Stimulated activated CD4-positive, alpha-beta T cell treated with anti-CD3 and anti-CD28 coated beads, Interleukin-1b, Interleukin-23, amount 100 ng/mL, for 24 hours (primary cell): Measurements from ENCODE around the gene FANCC.

Source experiments
- DNase-seq, 4 experiments: peaks; one replicate each; pipeline ENCODE4 v3.0.0-alpha.2; 2020; ENCODE audit warnings: low read depth in 4 of 4, low spot score in 1 of 4

The FANCC gene

DNA sequence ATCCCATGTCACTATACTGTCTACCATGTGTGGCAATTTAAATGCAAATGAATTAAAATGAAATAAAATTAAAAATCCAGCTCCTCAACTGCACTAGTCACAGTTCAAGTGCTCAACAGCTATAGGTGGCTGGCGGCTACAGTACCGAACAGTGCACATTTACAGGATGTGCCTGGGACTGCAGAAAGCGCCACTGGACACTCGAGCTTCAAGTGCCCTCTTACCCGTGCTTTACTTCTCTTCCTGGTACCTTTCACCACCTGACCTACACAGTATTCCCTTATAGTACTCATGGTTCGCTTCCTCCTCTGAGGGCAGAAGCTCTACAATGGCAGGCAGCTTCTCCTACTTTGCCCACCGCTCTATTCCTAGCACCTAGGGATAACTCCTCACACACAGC, 166.6 kb downstream of the FANCC start:
- DNase-seq, result no peak

DNA sequence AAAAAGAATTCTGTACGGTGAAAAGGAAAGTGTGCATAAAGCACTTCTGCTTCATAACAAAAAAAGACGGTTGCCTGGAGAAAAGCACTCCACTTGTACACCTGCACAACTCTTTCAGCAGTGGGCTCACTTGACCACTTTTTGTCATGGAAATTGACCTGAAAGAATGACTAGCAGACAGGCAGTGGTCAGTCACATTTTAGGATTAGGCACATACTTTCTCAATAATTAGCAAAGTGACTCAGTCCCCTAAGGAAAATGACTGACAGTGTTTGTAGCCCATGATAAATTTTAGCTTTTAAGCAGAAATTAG, 169.3 kb downstream of the FANCC start:
- DNase-seq, result no peak

DNA sequence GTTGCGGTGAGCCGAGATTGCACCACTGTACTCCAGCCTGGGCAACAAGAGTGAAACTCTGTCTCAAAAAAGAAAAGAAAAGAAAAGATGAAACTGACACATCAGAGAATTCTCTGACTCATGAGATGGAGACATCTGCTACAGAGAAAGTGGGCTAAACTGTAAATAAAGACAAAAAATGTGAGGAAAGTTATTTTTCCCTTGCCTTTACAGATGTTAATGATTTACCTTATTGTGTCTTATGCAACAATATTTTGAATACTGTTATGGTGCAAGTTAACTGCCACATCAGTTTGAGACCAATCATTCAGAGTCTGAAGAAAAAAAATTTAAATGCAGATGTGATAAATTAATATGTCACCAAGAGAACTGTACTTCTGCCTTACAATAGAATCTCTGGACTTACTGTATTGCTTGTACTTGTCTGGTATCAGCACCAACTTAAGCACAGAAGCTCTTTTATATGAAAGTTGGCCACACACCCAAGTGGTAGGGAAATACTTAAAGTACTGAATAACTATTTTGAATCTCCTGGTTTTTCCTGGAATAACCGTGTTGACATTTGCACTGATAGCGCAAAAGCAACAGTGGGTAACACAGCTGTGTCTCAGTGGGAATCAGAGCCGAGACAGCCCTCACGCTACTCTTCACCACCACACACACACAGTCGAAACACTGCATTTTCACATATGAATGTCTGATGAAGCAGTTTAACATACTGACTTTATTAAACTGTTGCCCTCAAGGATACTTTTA, 169.9 kb downstream of the FANCC start:
- DNase-seq, result no peak

DNA sequence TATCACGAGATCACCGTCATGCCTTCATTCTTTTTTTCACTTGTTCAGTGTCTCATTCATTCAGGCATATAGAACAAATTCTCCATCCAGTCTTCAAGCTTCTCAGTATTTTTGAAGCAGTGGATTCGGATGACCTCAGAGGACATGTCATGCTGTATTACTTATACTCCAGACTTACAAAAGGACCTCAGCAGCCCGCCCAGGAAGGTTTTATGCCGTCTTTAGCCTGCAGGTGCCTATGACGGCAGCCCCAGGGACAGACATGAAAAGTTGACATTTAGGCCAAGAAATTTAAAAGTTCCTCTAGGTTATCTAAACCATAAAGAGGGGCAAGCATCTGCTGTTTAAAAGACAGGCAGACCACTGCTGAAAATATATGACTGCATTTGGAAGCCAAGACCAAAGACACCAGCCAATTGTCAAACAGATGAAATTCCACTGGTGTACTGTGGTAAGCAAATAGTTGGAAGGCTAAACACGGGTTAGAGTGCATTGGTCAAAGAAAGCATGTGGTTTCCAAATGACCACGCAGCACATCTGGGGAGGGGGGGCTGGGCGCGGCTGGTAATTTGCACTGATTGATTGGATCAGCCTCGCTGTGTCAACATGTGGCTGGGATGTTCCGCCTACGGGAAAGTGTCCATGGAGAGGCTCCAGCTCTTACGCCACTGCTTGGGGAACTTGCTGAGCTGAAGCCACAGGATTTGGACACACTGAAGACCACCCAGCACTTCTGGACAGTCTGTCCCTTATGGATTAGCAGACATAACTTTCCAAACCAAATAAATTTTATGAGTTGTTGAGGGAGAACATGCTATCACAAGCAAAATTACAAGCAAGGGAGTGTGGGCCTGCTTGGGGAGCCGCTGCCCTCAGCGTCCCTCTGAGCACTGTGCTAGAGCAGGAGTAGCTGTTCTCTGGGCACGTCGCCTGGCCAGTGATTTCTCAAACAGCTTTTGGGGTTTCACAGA, 173.6 kb downstream of the FANCC start:
- no peak for DNase-seq

DNA sequence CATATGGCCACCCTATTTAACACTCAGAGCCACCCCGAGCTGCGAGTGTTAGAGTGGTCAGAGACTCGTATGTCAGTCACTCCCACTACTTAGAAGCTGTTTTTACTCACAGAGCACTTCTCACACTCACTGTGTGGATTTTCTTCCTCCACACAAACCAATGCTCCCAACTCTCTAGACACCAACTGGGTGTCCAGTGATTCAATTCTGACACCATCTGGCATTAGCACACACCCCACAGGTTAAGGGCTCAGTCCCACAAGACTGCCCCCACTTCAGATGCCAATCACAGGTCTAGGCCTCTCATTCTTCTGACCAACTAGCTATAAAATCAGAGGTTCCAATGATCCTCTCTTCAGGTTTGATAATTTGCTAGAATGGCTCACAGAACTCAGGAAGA, 174.8 kb downstream of the FANCC start:
- no peak for DNase-seq

DNA sequence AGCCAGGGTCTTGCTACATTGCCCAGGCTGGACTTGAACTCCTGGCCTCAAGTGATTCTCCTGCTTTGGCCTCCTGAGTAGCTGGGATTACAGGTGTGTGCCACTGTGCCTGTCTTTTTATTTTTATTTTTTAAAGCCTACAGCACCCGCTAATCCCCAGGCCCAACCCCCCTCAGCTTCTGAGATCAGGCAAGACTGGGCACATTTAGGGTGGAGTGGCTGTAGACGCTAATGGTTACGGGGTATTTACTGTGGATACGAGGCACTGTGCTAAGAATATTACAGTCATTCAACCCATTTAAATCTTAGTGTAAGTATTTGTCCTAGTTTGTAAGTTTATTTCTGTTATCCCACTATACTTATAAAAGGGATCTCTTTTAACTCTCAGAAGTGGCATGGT, 175.2 kb downstream of the FANCC start:
- no peak for DNase-seq

DNA sequence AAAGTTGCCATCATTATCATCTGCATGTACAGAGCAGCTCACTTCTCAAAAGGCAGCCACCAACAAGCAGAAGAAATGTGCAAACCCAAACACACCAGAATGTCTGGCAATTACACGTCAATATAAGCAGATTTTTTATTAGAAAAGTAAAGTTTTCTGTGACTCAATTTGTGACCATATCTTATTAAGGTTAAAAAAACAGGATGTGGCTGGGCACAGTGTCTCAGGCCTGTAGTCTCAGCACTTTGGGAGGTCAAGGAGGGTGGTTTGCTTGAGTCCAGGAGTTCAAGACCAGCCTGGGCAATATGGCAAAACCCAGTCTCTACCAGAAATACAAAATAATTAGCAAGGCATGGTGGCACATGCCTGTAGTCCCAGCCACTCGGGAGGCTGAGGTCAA, 176.7 kb downstream of the FANCC start:
- DNase-seq, result no peak

DNA sequence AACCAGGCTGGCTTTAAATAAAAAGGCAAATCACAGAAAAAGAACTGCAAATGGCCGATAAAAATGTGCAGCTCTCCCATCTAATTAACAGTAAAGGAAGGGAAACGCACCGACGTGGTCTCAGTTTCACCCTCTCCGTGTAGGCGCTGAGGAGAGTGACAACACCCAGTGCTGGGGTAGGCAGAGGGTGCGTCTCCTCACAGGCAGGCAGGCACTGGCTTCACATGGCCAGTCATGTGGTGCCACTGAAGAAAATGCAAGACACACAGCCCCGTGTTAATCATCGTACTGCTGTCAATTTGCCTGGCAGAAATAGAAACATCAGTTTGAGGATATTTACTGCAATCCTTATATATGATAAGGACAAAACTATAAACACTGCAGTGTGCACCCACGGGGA, 178.4 kb downstream of the FANCC start:
- no peak for DNase-seq

DNA sequence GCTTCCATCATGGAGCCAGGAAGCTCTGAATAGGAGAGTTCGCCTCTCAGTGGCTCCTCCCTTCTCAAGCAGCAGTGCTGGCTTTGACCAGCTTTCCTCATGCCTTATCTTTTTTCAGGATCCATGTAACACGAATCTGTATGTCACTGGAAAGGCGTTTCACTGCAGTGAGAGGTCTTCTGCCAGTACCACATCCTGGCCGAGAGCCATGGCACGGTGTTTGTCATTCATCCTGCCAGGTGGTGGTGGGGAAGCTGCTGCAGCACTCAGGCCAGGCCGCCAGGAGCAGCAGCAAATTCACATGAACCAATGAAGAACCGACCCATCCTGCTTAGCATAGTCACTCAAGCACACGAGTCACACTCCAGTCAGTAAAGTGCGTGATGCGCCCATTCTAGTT, 179.0 kb downstream of the FANCC start:
- no peak for DNase-seq

DNA sequence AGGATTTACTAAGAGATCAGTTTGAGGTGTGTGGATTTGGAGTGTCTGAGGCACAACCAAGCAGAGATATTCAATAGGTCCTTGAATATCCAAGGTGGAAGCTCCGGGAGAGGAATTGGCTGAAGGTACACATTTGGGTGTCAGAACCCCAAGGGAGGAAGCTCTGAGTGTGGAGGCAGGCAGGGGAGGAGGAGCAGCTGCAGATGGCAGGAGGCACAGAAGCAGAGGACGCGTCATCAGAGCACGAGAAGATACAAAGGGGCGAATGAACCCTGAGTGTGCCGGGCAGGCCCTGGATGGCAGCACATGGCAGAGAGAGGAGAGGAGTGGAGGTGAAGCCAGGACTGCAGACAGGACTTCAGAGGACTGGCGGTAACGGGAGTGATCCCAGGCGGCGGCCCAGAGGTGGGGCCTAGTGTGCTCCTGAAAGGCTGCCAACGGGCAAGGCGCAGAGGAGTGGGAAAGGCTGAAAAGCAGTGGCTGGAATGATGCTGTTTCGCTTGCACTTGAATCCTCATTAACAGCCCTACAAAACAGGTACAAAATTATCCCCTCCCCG, 179.8 kb downstream of the FANCC start:
- DNase-seq, result no peak

DNA sequence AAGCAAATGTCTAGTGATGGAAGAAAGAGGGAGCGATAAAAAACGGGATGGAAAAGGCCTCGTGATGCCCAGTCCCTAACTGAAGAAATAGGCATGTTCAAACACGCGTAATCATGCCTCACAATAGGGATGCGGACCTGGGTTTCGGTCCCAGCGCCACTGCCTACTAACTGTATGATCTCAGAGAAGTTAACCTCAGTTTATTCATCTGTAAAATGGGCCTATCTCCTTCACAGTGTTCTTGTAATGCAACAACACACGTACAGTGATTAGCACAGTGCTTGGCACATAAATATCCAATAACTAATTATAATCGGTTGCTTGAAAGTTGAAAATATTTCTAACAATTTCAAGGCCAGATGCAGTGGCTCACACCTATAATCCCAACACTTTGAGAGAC, 181.8 kb downstream of the FANCC start:
- DNase-seq, result no peak

DNA sequence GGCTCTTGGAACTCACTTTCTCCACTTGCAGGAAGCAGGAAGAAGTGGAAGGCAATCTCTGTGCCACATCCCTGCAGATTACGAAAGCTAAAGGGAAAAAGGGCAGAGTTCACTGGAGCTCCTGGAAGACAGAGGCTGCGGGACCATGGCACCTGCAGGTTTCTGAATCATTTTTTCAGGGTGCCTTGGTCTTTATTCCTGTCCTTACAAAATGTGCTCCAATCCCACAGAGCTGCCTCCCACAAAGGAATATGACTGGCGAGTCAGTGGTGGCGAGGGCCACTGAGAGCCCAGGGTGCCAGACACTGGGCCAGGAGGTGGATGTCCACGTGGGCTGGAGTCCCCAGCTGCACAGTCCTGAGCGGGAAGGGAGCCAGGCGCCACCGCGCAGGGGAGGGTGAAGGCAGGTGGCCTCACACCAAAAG, 183.0 kb downstream of the FANCC start:
- DNase-seq, result no peak

DNA sequence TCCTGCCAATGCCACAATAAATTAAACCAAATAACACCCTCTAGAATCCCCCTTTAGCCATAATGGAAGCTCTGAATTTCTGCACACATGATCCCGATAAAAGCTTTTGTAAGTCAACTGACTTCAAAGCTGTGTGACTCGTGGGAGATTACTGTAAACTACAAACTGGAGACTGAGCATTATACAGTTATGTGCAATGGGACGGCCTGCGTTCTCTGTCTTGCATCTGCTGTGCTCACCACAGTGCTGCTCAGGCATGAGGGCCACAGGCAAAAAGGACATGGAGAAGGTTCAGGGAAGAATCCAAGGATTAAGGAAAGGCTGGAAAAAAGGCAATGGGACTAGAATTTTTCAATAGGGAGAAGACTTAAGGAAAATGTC, 184.2 kb downstream of the FANCC start:
- DNase-seq, result no peak

DNA sequence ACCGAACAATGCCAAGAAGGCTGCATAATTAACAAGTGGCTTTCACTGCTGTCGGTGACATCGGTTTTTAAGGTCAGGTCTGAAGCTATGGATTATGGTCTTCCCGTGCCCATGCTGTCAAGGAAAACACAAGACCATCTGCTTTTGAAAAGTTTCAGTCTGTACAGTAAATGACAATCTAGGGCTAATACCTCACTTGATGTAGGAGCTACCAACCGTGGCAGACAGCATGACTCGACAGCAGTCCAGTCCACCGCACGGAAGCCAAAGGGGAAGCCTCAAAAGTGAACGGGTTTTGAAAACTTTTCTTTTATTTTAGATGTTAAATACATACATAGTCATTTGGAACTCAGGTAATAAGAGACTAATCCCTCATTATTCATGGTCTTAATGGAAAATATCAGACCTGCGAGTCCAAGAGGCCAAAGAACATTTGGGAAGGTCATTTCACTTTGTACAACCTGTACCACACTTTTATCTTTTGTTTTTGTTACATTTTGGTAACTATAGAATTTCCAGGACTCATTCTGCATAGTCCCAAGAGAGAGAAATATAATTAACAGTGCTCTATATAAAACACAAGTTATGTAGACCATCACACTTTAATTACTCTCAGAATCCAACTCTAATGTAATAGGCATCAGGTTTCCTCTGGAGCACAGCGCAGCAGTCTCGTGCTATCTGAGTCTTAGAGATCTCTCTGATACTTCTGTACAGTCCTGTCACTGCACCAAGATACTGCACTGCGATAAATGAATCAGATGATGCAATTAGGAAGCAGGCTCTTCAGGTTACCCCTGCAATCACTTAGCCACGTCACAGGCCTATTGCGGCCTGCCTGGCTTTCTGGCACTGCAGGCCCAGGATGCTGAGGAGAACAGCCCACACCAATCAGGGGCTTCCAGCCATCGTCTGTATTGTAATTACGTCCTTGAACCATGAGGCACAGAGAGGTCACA, 184.9 kb downstream of the FANCC start:
- no peak for DNase-seq

DNA sequence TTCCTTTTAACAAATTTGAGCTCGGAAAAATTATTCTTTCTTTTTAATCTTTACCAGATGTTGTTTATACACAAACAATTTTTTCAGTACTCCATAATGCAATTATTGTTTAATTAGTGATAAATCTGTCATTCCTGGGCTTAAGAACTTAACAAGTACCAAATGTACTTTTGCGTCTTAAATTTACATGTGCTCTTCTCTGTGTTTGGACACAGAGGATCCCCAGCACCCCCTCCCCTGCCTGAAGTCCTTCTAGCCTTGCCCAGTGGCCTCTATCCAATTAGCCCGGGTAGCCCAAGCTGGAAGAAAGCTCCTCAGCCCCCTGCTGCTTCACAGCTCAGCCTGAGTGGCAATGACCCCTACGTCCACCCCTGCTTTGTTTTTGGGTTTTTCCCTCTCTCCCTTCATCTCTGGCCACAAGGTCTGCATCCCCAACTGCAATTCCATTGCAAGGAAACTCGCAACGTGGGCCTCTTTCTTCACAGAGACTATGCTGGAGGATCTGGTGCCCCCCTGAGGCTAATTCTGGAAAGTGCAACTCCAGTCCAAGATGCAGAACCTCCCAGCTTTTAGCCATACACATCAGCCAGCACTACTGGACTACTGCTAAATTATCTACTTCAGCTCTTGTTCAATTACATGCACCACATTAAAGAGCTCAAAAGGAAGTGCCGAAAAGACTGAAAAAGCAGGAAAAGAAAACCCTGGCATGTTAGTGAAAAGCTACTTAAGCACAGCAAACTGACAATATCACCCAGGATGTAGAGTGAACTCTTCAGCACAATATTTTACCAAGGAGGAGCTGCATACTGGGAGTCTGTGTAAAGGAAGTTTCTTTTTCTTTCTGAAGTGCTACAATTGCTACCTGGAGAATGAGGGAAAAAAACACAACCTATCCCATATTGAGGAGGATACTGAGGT, 186.2 kb downstream of the FANCC start:
- DNase-seq, result peak; percentile 9 to 25 (median 18)

DNA sequence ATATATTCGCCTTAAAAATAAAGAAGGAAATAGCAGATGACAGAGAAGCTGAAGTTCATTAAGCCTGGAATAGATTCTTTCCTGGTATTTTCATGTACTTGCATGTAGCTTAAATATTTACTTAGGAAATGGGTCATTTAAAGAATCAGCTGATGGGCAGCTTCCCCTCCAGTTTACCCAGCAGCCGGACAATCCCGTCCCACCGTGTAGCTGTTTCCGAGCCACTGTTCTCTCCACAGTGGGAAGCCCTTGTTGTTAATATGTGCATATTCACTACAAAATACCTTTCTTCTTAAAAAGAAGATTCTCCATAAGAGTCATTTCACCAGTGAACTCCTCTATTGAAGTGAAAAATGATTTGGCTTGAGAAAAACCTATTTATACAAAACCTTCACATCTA, 187.0 kb downstream of the FANCC start:
- DNase-seq, result no peak

DNA sequence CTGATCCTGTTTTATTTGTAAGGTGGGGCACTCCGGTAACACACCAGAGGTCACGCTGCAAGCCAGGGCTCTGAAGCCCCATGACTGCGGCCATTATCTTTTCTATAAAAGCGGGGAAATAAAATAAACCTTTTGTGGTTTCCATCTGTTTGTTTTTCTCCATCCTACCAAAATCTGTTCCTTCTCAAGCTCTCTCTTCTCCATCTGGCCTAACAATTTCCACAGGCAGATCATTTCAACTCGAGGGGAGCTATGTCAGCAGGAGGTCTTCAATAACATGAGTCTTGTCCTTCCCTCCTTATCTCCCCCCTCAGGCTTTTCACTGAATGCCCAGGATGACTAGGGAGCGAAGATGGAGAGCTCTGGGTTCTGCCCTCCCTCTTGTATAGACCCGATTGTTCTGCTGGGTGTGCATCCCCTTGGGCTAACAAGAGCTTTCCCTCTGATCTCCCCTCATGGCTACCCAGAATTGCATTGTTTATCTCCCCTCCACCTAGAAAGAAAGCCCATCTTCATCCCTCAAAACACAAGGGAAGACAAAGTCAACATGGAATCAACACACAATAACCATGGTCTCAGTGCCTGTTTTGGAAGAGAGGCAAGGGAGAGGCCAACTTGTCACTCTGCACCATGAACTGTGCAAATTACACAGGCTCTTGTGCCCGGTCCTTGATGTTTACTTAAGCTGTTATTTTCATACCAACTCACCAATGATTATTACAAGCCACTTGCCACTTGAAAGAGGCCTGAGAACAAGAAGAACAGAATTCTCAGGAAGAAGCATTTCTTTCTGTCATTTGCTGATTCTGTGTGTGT, 187.8 kb downstream of the FANCC start:
- DNase-seq, result no peak

DNA sequence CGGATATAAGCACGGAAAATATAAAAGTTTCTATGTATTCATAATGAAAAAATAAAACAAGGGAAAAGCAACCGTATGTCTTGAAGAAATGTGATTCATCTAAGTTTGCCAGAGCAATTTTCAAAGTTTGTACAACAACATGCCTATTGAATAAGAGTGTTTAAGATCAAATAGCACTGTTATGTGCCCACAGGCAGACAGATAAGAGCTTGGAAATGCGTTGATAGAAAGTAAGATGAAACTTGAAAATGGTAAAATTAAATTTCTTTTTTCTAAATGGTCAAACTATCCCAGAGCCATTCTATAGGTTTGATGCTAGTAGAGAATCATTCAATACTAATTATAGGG, 189.4 kb downstream of the FANCC start:
- no peak for DNase-seq
